Lower lobe of right lung (tissue), 2 donors: ENCODE data around the gene AUTS2. TPM values are rescaled to one million over a fixed set of nuclear protein-coding genes. Genes with fewer than 3 reads are reported as not detected.

Source experiments
- ATAC-seq, 2 donors: fragments of 200-7000 bp; cut with Tn5 transposase; one replicate each; pipeline ENCODE4 v1.9.1; 2020 to 2022; ENCODE audit warnings: mild to moderate bottlenecking in 2 of 2, moderate library complexity in 2 of 2
- DNase-seq: peaks from one replicate; pipeline ENCODE4 v3.0.0-alpha.2; 2020
- H3K27ac ChIP-seq: fragments of 200-600 bp; one replicate; pipeline ENCODE4 v1.8.0; 2022
- H3K27me3 ChIP-seq: fragments of 200-600 bp; one replicate; pipeline ENCODE4 v1.8.0; 2022; ENCODE audit warnings: low read depth
- H3K36me3 ChIP-seq: fragments of 200-600 bp; one replicate; pipeline ENCODE4 v1.8.0; 2022; ENCODE audit warnings: mild to moderate bottlenecking
- H3K4me1 ChIP-seq: fragments of 200-600 bp; one replicate; pipeline ENCODE4 v1.8.0; 2022
- H3K4me3 ChIP-seq: fragments of 200-600 bp; one replicate; pipeline ENCODE4 v1.8.0; 2022; ENCODE audit warnings: mild to moderate bottlenecking
- H3K9me3 ChIP-seq: fragments of 200-600 bp; one replicate; pipeline ENCODE4 v1.8.0; 2022
- intact Hi-C: fragments of 100-400 bp; cut with DNase I; formaldehyde crosslinking; loops from one replicate; pipeline ENCODE4 v1.11.0; 2022
- total RNA-seq: library from RNA; stranded (reverse); fragmentation: NEBNext Ultra II Directional; extraction: Animal tissue kit (Norgen Biotek cat#: 25700); gene quantifications from one replicate; pipeline ENCODE4 v1.2.1, GENCODE V29; 2021
- TF ChIP-seq, protein P1 (sequence below): fragments of 200-600 bp; IDR thresholded peaks from one replicate; pipeline ENCODE4 v1.8.0; 2022; ENCODE audit warnings: antibody characterized with exemption, mild to moderate bottlenecking
- donor health status: DM: no; HTN: yes; CAD: no; lungs with severe emphysema.

The AUTS2 gene
- total RNA-seq, 1 donor from 2014 or later: 45.7 TPM

- H3K4me1 ChIP-seq: no peaks in the 10 kb centered on the region
- no peaks in the 10 kb centered on the region for H3K9me3 ChIP-seq
- H3K36me3 ChIP-seq: no peaks in the 10 kb centered on the region
- TF ChIP-seq, protein P1, sequence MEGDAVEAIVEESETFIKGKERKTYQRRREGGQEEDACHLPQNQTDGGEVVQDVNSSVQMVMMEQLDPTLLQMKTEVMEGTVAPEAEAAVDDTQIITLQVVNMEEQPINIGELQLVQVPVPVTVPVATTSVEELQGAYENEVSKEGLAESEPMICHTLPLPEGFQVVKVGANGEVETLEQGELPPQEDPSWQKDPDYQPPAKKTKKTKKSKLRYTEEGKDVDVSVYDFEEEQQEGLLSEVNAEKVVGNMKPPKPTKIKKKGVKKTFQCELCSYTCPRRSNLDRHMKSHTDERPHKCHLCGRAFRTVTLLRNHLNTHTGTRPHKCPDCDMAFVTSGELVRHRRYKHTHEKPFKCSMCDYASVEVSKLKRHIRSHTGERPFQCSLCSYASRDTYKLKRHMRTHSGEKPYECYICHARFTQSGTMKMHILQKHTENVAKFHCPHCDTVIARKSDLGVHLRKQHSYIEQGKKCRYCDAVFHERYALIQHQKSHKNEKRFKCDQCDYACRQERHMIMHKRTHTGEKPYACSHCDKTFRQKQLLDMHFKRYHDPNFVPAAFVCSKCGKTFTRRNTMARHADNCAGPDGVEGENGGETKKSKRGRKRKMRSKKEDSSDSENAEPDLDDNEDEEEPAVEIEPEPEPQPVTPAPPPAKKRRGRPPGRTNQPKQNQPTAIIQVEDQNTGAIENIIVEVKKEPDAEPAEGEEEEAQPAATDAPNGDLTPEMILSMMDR: no peak
- intact Hi-C loops: no loop called here
- DNase-seq (no peak), ATAC-seq (no peak)
- no peaks in the 10 kb centered on the region for H3K27me3 ChIP-seq
- H3K4me3 ChIP-seq: no peak overlapping the region
- no peak overlapping the region for H3K27ac ChIP-seq
Measured at GRCh38 chr7:70649323-70649722, 1051.0 kb downstream of the AUTS2 start.

DNA sequence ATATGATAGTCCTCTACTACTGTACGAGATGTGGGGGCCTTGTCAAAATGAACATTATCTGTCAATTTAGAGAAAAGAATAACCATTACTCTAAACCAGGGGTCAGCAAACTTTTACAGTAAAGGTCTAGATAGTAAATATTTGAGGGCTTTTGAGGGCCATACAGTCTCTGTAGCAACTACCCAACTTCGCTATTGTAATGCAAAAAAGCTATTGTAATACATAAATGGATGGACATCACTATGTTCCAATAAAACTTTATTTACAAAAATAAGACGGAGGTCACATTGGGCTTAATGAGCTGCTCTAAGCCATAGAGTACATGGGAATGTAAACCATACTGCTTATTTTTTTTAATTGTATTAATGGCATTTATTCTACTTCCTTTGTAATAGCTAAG is 1055.9 kb downstream of the AUTS2 start:
- TF ChIP-seq, protein P1: no peak
- H3K4me1 ChIP-seq: no peaks in the 10 kb centered on the region
- no peak overlapping the region for H3K4me3 ChIP-seq
- no peak for DNase-seq
- H3K27ac ChIP-seq: no peak overlapping the region
- intact Hi-C loops: no loop called here
- ATAC-seq: no peak
- H3K27me3 ChIP-seq: no peaks in the 10 kb centered on the region
- H3K36me3 ChIP-seq: no peaks in the 10 kb centered on the region
- no peaks in the 10 kb centered on the region for H3K9me3 ChIP-seq

DNA sequence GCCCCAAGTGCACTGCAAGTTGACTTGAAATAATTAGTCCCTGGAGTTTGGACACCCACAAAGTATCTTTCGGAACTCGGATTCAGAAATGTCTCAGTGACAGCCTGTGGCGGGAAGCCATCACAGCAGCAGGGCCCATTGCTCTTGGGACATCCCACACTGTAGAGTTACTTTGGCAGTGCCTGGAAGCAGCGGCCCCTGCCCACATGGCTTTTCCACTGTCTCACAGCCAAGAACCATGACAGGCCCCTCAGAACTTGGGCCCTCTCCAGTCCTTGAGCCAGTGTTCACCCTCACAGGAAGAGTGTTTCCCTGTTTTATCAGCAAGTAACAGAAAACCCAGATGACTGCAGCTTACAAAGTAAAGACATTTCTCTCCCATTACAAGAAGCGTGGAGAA is 1056.7 kb downstream of the AUTS2 start:
- H3K9me3 ChIP-seq: no peaks in the 10 kb centered on the region
- ATAC-seq (no peak), DNase-seq (no peak)

DNA sequence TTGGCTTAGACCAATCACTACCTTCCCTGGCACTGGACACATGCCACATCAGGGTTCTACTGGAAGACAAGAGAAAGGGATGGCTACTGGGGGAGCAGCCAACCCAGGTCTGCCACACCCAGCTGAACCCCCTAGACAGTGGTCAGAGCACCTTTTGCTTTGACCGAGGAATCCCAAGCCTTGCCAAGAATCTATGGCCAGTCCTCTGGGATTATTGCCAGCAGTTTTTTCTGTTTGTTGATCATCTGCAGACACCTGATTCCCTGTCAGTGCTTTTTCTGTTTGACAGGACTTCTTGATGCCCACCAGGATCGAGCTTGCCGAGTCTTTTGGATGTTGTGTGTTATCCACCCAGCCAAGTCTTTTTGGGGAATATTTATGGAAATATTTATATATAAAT is 1057.4 kb downstream of the AUTS2 start:
- no peaks in the 10 kb centered on the region for H3K4me1 ChIP-seq
- no peak overlapping the region for H3K4me3 ChIP-seq
- no peak overlapping the region for H3K27ac ChIP-seq
- no peaks in the 10 kb centered on the region for H3K9me3 ChIP-seq
- no peak for ATAC-seq
- no peaks in the 10 kb centered on the region for H3K36me3 ChIP-seq
- no peak for DNase-seq
- intact Hi-C loops: no loop called here
- TF ChIP-seq, protein P1: no peak
- H3K27me3 ChIP-seq: no peaks in the 10 kb centered on the region

More for the DNA sequence above, 1056.7 kb downstream of the AUTS2 start:
- TF ChIP-seq, protein P1: no peak
- H3K27me3 ChIP-seq: no peaks in the 10 kb centered on the region
- no peak overlapping the region for H3K27ac ChIP-seq
- no peaks in the 10 kb centered on the region for H3K4me1 ChIP-seq
- H3K36me3 ChIP-seq: no peaks in the 10 kb centered on the region
- intact Hi-C loops: no loop called here
- no peak overlapping the region for H3K4me3 ChIP-seq

DNA sequence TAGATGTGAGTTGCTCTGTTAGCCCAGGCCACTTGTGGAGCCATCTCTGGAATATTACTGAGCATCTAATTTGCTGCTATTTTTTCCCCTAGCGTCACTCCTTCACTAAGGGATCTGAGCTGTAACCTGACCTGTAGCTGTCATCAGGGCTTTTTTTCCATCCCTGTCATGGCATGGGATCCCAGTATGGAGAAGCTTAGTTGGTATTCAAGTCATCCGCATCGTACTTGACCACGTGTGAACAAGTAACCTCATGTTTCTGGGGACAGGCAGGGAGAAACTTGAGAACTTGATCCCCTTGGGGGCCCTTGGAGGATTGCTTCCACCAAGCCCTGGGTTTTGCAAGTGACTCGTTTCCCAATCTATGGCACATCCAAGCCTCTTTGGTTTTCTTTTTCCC is 1059.3 kb downstream of the AUTS2 start:
- Histone ChIP-seq H3K9me3 (no peaks in the 10 kb centered on the region), H3K4me1 (no peaks in the 10 kb centered on the region), H3K4me3 (no peak overlapping the region), H3K27ac (no peak overlapping the region), H3K27me3 (no peaks in the 10 kb centered on the region), H3K36me3 (no peaks in the 10 kb centered on the region)
- intact Hi-C loops: no loop called here
- TF ChIP-seq, protein P1: no peak
- no peak for DNase-seq
- ATAC-seq: no peak
